ENCODE data around the gene SCIMP.
"Not testable (repeated sequence)": the region's sequence is repeated elsewhere in the genome, so short reads cannot be mapped to it uniquely, and the experiment has no call there.

- TF ChIP-seq SMC3 (IDR thresholded peaks at IDR 0.05; ENCODE audit: low read length); MEIS2 (CRISPR knock-in tag; IDR thresholded peaks at IDR 0.05); TMF1 (CRISPR knock-in tag; IDR thresholded peaks at IDR 0.05; ENCODE audit: low read depth); SP1 (IDR thresholded peaks at IDR 0.05); SP1 (CRISPR knock-in tag; IDR thresholded peaks at IDR 0.05); GABPA (IDR thresholded peaks at IDR 0.05; ENCODE audit: low read depth, low read length); GABPA (CRISPR knock-in tag; IDR thresholded peaks at IDR 0.05; ENCODE audit: low read depth); TP53 (CRISPR knock-in tag; conservative IDR thresholded peaks at IDR 0.05); PCBP1 (IDR thresholded peaks at IDR 0.05; ENCODE audit: borderline replicate concordance, low read depth, low read length); TFE3 (CRISPR knock-in tag; IDR thresholded peaks at IDR 0.05); ZNF614 (CRISPR knock-in tag; IDR thresholded peaks at IDR 0.05; ENCODE audit: borderline replicate concordance); CENPT (CRISPR knock-in tag; IDR thresholded peaks at IDR 0.05; ENCODE audit: low read depth); POLR2A (IDR thresholded peaks at IDR 0.05; ENCODE audit: insufficient read depth in 1 of 2, low read depth in 2 of 2, low read length in 2 of 2); ZNF430 (CRISPR knock-in tag; IDR thresholded peaks at IDR 0.05); RFX3 (CRISPR knock-in tag; IDR thresholded peaks at IDR 0.05): not testable (repeated sequence)
Measured at GRCh38 chr17:5175027-5175426, 59.6 kb downstream of the SCIMP start.
